Spleen (tissue), 7 donors: ENCODE measurements around the gene CDK14.

Source experiments
- POLR2A ChIP-seq, 3 donors: fragments of 450-650 bp; IDR thresholded peaks; one replicate each; pipeline ENCODE4 v1.5.1; 2017; ENCODE audit warnings: antibody characterized with exemption in 3 of 3, mild to moderate bottlenecking in 1 of 3
- POLR2AphosphoS5 ChIP-seq, 3 donors: sonication (generic); formaldehyde crosslinking; IDR thresholded peaks; one replicate each; pipeline ENCODE4 v1.5.1; 2017; ENCODE audit warnings: antibody characterized with exemption in 3 of 3
- TF ChIP-seq, protein P1 (sequence below), 11 experiments: fragments of 200-600 bp in 7 of 11; fragments of 450-650 bp in 4 of 11; sonication (generic) in 4 of 11; IDR thresholded peaks in 8 of 11; conservative IDR thresholded peaks in 3 of 11; 1 replicate in 7 of 11; 2 replicates in 4 of 11; pipeline versions ENCODE4 v1.4.0 to v1.8.0; 2016 to 2021; ENCODE audit warnings: antibody characterized with exemption in 11 of 11, inconsistent platforms in 4 of 11, mild to moderate bottlenecking in 1 of 11
- donor health status: DM: no; HTN: no; CAD: no; lungs with moderate emphysema.
- donor health status: DM: no; HTN: no; CAD: no.
- donor health status: DM: no; HTN: no; CAD: no.

DNA sequence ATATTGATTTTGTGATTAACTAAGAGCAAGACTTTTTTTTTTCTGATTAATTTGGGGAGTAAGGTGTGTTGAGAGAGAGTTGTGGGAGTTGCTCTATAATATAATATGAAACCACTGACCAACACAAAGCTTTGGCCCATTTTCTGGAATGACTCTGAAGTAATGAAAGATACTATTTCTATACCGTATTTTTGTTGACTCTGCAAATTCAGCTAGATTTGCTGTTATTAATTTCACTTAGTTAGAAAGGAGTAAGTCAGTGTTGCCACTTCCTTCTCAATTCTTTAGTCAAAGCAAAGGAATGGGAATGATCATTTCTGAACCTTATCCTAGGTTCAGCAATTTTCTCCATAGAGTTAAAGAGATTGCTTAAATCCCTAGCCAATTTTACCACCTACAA, 355.1 kb downstream of the CDK14 start:
- TF ChIP-seq, protein P1, sequence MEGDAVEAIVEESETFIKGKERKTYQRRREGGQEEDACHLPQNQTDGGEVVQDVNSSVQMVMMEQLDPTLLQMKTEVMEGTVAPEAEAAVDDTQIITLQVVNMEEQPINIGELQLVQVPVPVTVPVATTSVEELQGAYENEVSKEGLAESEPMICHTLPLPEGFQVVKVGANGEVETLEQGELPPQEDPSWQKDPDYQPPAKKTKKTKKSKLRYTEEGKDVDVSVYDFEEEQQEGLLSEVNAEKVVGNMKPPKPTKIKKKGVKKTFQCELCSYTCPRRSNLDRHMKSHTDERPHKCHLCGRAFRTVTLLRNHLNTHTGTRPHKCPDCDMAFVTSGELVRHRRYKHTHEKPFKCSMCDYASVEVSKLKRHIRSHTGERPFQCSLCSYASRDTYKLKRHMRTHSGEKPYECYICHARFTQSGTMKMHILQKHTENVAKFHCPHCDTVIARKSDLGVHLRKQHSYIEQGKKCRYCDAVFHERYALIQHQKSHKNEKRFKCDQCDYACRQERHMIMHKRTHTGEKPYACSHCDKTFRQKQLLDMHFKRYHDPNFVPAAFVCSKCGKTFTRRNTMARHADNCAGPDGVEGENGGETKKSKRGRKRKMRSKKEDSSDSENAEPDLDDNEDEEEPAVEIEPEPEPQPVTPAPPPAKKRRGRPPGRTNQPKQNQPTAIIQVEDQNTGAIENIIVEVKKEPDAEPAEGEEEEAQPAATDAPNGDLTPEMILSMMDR (IDR thresholded peaks at IDR 0.05 in 8 of 11, conservative IDR thresholded peaks at IDR 0.05 in 3 of 11): no peak
- TF ChIP-seq POLR2AphosphoS5 (IDR thresholded peaks at IDR 0.05) (no peak), POLR2A (IDR thresholded peaks at IDR 0.05) (no peak)
